Activated CD8-positive, alpha-beta T cell treated with anti-CD3 and anti-CD28 coated beads for 36 hours (primary cell): ENCODE results near the gene SERPINB13. TPM values are rescaled to one million over a fixed set of nuclear protein-coding genes. Genes with fewer than 3 reads are reported as not detected.

ENCODE experiments used
- ATAC-seq: fragments of 200-7000 bp; cut with Tn5 transposase; one replicate; pipeline ENCODE4 v1.10.0; 2021; ENCODE audit warnings: mild to moderate bottlenecking, moderate library complexity
- CTCF ChIA-PET: fragments of 350-600 bp; sonication (Branson Sonifier 250); formaldehyde crosslinking; loops from one replicate; lab custom pipeline; 2021; ENCODE audit warnings: antibody characterized with exemption; lab: Charles Lee
- POLR2A ChIA-PET: fragments of 350-600 bp; sonication (Branson Sonifier 250); formaldehyde crosslinking; loops from one replicate; lab custom pipeline; 2021; ENCODE audit warnings: antibody characterized with exemption; lab: Charles Lee
- DNase-seq: peaks from one replicate; pipeline ENCODE4 v3.0.0-alpha.2; 2020
- H3K27ac Mint-ChIP-seq: one replicate; pipeline ENCODE4 v1.8.0; 2021; ENCODE audit warnings: mild to moderate bottlenecking, mixed read lengths
- H3K27me3 Mint-ChIP-seq: one replicate; pipeline ENCODE4 v1.8.0; 2021; ENCODE audit warnings: mixed read lengths
- H3K36me3 Mint-ChIP-seq: one replicate; pipeline ENCODE4 v1.8.0; 2021; ENCODE audit warnings: low read depth, mixed read lengths
- H3K4me1 Mint-ChIP-seq: one replicate; pipeline ENCODE4 v1.8.0; 2021; ENCODE audit warnings: low read depth, mixed read lengths
- H3K4me3 Mint-ChIP-seq: one replicate; pipeline ENCODE4 v1.8.0; 2021; ENCODE audit warnings: mild to moderate bottlenecking, moderate library complexity, mixed read lengths
- H3K9me3 Mint-ChIP-seq: one replicate; pipeline ENCODE4 v1.8.0; 2021; ENCODE audit warnings: mixed read lengths
- CTCF ChIP-seq: fragments of 200-600 bp; IDR thresholded peaks from one replicate; pipeline ENCODE4 v1.8.0; 2022; ENCODE audit warnings: antibody characterized with exemption, mild to moderate bottlenecking
- intact Hi-C: fragments of 100-400 bp; cut with micrococcal nuclease; formaldehyde crosslinking; loops from one replicate; pipeline ENCODE4 v1.10.0; 2022
- total RNA-seq, 2 experiments: library from RNA; stranded (reverse); gene quantifications; one replicate each; pipeline ENCODE4 v1.2.3, GENCODE V29; 2021

The SERPINB13 gene
- total RNA-seq, 2 experiments from 2014 or later = not detected

GRCh38 chr18:63585988-63586387, 1.2 kb upstream of the SERPINB13 start:
- ChIA-PET POLR2A (no interaction called here), CTCF (interaction anchor here (1.4 to 3.1 kb wide), 2 partner anchors 67 to 408 kb away, joined by 3 to 13 read pairs; no protein-coding TSS in a partner anchor)
- H3K27ac Mint-ChIP-seq = no peak overlapping the region
- intact Hi-C loops = no loop called here
- no peak for TF ChIP-seq CTCF
- H3K9me3 Mint-ChIP-seq = no peaks in the 10 kb centered on the region
- DNase-seq (no peak), ATAC-seq (no peak)
- no peaks in the 10 kb centered on the region for H3K36me3 Mint-ChIP-seq
- no peaks in the 10 kb centered on the region for H3K4me1 Mint-ChIP-seq
- no peak overlapping the region for H3K4me3 Mint-ChIP-seq
- H3K27me3 Mint-ChIP-seq = peaks cover 2% of the 10 kb centered on the region

GRCh38 chr18:63586431-63586830, 712 bp upstream of the SERPINB13 start:
- Mint-ChIP-seq H3K4me1 (no peaks in the 10 kb centered on the region), H3K4me3 (no peak overlapping the region), H3K27me3 (peaks cover 2% of the 10 kb centered on the region), H3K27ac (no peak overlapping the region), H3K36me3 (no peaks in the 10 kb centered on the region), H3K9me3 (no peaks in the 10 kb centered on the region)
- intact Hi-C loops = no loop called here
- TF ChIP-seq CTCF = no peak
- no peak for DNase-seq
- POLR2A ChIA-PET = no interaction called here
- CTCF ChIA-PET = interaction anchor here (1.7 kb wide), 1 partner anchor 9 kb away, joined by 5 read pairs; no protein-coding TSS in a partner anchor
- ATAC-seq = no peak

GRCh38 chr18:63588909-63589308, 1.8 kb downstream of the SERPINB13 start:
- Mint-ChIP-seq H3K27ac (no peak overlapping the region), H3K9me3 (no peaks in the 10 kb centered on the region), H3K4me3 (no peak overlapping the region), H3K27me3 (no peaks in the 10 kb centered on the region), H3K36me3 (no peaks in the 10 kb centered on the region), H3K4me1 (no peaks in the 10 kb centered on the region)
- ChIA-PET POLR2A (no interaction called here), CTCF (interaction anchor here (2.6 kb wide), 1 partner anchor 11 kb away, joined by 8 read pairs; no protein-coding TSS in a partner anchor)
- intact Hi-C loops = no loop called here
- DNase-seq = no peak
- ATAC-seq = no peak
- TF ChIP-seq CTCF = no peak

- ATAC-seq (no peak), DNase-seq (no peak)
- no peaks in the 10 kb centered on the region for H3K9me3 Mint-ChIP-seq
- H3K4me3 Mint-ChIP-seq = no peak overlapping the region
- no peaks in the 10 kb centered on the region for H3K27me3 Mint-ChIP-seq
- no peaks in the 10 kb centered on the region for H3K36me3 Mint-ChIP-seq
- H3K27ac Mint-ChIP-seq = no peak overlapping the region
- ChIA-PET POLR2A (no interaction called here), CTCF (interaction anchor here (2.6 kb wide), 1 partner anchor 12 kb away, joined by 8 read pairs; no protein-coding TSS in a partner anchor)
- no peak for TF ChIP-seq CTCF
- no peaks in the 10 kb centered on the region for H3K4me1 Mint-ChIP-seq
- intact Hi-C loops = no loop called here
Measured at GRCh38 chr18:63590373-63590772, 3.2 kb downstream of the SERPINB13 start.

- intact Hi-C loops = no loop called here
- Mint-ChIP-seq H3K27ac (no peak overlapping the region), H3K27me3 (no peaks in the 10 kb centered on the region), H3K9me3 (no peaks in the 10 kb centered on the region), H3K36me3 (no peaks in the 10 kb centered on the region), H3K4me3 (no peak overlapping the region), H3K4me1 (no peaks in the 10 kb centered on the region)
- ATAC-seq (no peak), DNase-seq (no peak)
- CTCF ChIA-PET = interaction anchor here (1.1 to 2.6 kb wide), 2 partner anchors 13 to 73 kb away, joined by 3 to 8 read pairs; no protein-coding TSS in a partner anchor
- POLR2A ChIA-PET = interaction anchor here (0.6 kb wide), 1 partner anchor 379 kb away, joined by 3 read pairs; no protein-coding TSS in a partner anchor
- no peak for TF ChIP-seq CTCF
Measured at GRCh38 chr18:63590966-63591695, 4.0 kb downstream of the SERPINB13 start.
